Measurements from ENCODE around the gene PBX4.

GRCh38 chr19:19650331-19650730 lies 31.8 kb upstream of the PBX4 start:
- TF ChIP-seq, protein P1, sequence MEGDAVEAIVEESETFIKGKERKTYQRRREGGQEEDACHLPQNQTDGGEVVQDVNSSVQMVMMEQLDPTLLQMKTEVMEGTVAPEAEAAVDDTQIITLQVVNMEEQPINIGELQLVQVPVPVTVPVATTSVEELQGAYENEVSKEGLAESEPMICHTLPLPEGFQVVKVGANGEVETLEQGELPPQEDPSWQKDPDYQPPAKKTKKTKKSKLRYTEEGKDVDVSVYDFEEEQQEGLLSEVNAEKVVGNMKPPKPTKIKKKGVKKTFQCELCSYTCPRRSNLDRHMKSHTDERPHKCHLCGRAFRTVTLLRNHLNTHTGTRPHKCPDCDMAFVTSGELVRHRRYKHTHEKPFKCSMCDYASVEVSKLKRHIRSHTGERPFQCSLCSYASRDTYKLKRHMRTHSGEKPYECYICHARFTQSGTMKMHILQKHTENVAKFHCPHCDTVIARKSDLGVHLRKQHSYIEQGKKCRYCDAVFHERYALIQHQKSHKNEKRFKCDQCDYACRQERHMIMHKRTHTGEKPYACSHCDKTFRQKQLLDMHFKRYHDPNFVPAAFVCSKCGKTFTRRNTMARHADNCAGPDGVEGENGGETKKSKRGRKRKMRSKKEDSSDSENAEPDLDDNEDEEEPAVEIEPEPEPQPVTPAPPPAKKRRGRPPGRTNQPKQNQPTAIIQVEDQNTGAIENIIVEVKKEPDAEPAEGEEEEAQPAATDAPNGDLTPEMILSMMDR (IDR thresholded peaks at IDR 0.05): no peak
- TF ChIP-seq EZH2 (IDR thresholded peaks at IDR 0.05; ENCODE audit: borderline replicate concordance, insufficient read depth, low read depth, low read length, poor library complexity, severe bottlenecking): no peak
